ENCODE results near the gene TRAF3IP1.
"Not testable (repeated sequence)": the region's sequence is repeated elsewhere in the genome, so short reads cannot be mapped to it uniquely, and the experiment has no call there.

The TRAF3IP1 gene

GRCh38 chr2:238308177-238308576 lies 12.1 kb upstream of the TRAF3IP1 start:
- DNase-seq (ENCODE audit: low spot score): peak; percentile 60

- not testable (repeated sequence) for DNase-seq (ENCODE audit: low spot score)
Measured at GRCh38 chr2:238310721-238311120, 9.6 kb upstream of the TRAF3IP1 start.

- DNase-seq (ENCODE audit: low spot score): no peak
Measured at GRCh38 chr2:238313289-238313990, 6.9 kb upstream of the TRAF3IP1 start.

DNA sequence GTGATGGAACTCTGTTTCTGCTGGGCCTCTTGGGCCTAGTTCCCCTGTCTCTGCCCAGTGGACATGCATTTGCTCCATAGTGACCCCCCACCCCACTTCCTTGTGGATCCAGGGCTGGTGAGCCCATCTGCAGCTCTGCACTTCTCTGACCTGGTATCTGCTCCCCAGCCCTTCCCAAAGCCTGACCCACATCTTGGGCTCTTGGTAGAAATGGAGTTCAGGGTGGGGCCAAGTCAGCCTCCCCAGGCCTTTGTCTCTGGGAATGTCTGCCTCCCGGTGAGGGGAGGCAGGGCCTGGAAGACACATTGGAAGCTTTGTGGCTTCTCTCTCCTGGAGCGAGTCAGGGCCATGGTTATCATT lies 6.3 kb upstream of the TRAF3IP1 start:
- DNase-seq (ENCODE audit: low spot score): no peak

DNA sequence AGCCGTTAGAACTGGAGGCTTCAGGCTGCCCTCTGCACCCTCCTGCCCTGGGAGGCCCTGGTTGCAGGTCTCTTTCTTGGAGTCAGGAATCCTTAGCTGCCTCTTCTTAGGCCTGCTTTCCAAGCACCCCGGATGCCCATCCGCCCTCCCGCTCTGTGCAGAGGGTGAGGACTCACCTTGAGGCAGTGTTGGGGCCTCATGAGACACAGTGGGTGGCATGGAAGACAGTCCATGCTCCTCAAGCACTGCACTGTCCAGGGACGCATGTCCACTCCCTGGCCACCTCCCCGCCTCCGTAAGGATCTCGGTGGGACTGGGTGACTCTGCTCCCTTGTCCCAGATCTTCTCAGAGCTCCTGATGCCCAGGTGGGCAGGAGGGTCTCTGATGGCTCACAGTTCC lies 5.7 kb upstream of the TRAF3IP1 start:
- no peak for DNase-seq (ENCODE audit: low spot score)

GRCh38 chr2:238315031-238315595 lies 5.2 kb upstream of the TRAF3IP1 start:
- DNase-seq (ENCODE audit: low spot score): no peak

DNA sequence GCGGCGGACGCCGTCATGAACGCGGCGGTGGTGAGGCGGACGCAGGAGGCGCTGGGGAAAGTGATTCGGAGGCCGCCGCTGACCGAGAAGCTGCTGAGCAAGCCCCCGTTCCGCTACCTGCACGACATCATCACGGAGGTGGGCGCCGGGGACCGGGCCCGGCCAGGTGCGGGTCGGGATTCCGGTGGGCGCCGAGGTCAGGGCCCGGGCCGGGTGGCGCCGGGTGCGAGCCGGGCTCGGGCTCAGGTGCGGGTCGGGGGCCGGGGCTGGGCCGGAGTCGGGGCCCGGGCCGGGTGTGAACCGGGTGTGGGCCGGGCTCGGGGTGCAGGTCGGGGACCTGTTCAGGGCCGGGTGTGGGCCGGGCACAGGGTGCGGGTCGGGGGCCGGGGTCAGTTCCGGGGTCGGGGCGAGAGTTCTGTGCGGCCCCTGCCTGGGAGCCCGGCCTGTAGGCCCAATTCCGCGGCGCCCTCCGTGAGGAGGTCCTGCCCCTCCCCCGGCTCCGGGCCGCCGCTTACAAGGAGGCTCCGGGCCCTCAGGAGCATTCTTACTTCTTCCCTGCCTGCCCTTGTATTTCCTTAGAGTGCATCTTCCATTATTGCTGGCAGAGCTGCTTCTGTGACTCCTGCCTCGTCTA lies 447 bp downstream of the TRAF3IP1 start:
- peak; percentile 64 for DNase-seq (ENCODE audit: low spot score)

DNA sequence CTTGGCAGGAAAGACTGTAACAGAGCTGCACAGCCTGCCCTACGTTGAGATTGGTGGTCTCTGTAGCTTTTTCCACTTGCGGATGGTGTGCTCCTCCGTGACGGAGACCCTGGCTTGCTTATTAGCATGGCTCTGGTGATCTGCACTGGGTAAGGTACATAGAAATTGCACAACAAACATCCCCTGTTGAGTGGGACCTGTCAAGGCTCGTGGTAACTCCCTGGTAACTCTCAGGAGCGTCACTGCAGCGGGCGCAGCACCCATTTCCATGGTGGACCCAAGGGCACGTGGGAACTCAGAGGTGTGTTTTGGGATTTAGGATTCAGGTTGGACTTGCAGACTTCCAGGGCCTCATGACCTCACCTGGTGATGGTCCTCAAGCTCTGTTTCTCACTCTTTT lies 1.1 kb downstream of the TRAF3IP1 start:
- no peak for DNase-seq (ENCODE audit: low spot score)

- no peak for DNase-seq (ENCODE audit: low spot score)
Measured at GRCh38 chr2:238322001-238322411, 1.7 kb downstream of the TRAF3IP1 start.

- not testable (repeated sequence) for DNase-seq (ENCODE audit: low spot score)
Measured at GRCh38 chr2:238324248-238324647, 3.9 kb downstream of the TRAF3IP1 start.

DNA sequence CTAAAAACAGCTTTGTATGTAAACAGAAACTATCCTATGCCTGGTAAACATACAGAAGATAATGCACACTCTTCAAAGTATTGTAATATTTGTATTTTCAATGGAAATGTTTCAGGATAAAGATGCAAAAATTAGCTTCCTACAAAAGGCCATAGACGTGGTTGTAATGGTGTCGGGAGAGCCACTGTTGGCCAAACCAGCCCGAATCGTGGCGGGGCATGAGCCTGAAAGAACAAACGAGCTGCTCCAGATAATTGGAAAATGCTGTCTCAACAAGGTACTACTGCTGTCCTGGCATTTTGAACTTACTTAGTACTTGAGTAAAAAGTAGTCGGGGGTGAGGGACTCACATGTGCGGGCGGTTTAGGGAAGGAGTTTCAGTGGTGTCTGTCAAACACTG lies 5.4 kb downstream of the TRAF3IP1 start:
- no peak for DNase-seq (ENCODE audit: low spot score)

GRCh38 chr2:238326801-238327365 lies 6.6 kb downstream of the TRAF3IP1 start:
- DNase-seq (ENCODE audit: low spot score): no peak

DNA sequence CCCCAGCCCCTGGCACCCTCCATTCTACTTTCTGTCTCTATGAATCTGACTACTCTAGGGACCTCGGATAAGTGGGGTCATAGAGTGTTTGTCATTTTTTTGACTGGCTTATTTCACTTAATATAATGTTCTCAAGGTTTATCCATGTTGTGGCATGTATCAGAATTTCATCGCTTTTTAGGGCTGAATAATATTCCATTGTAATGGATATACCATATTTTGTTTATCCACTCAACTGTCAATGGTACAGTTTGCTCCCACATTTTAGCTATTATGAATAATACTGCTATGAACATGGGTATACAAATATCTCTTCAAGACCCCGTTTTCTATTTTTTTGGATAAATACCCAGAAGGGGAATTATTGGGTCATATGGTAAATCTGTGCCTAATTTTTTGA lies 7.4 kb downstream of the TRAF3IP1 start:
- no peak for DNase-seq (ENCODE audit: low spot score)

DNA sequence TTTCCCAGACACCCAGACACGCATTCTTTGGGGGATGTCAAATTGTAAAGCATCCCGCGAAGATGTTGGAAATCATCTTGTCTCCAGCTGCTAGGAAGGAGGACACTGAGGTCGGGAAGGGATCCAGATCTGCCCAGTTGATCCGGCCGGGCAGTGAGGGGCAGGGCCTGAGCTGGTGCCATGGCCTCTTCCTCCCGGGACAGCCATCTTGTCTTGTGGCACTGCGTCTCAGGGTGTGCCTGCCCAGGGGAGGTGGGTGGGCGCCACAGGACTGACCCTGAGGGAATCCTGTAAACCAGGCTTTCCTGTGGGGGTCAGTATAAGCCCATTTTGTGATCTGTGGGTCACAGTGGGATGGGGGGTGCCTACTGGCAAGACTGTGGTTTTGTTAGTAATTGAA lies 10.1 kb downstream of the TRAF3IP1 start:
- no peak for DNase-seq (ENCODE audit: low spot score)

DNA sequence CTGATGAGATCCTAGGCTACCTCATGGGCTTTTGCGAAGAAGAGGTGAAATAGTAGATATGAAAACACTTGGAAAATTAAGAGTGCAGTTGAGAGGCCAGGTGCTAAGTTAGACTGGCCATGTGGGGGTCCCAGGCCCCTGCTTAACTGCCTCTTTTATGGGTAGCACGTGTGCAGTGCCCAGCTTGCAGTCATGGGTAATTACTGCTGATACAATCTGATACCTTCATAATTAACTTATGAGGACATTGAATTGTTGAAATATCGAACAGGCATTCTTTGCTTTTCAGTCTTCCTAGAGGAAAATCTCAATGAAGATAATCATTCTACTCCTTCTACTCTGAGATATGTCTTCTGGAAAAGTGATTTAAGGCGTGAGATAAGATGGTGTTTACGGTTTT lies 11.6 kb downstream of the TRAF3IP1 start:
- DNase-seq (ENCODE audit: low spot score): no peak

DNA sequence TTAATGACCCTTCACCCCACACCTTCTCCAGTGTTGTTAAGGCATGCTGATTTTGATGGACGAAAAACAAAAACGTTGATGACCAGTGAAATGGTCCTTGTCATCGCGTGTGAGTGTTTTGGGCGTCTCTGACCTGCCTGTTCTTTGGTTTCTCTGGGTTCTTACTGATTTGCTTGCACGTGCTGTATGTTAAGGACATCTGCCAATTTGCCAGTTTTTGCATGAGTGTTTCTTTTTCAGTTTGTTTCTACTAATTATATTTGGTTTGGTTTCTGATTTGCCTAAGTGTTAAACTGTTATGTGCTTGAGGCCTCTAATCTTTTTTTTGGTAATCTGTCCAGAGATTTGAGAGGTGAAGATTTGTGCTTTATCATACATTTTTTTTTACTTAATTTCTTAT lies 14.6 kb downstream of the TRAF3IP1 start:
- no peak for DNase-seq (ENCODE audit: low spot score)

- not testable (repeated sequence) for DNase-seq (ENCODE audit: low spot score)
Measured at GRCh38 chr2:238335591-238335990, 15.3 kb downstream of the TRAF3IP1 start.

GRCh38 chr2:238336151-238336550 lies 15.8 kb downstream of the TRAF3IP1 start:
- DNase-seq (ENCODE audit: low spot score): no peak

- no peak for DNase-seq (ENCODE audit: low spot score)
Measured at GRCh38 chr2:238336793-238337444, 16.6 kb downstream of the TRAF3IP1 start.

DNA sequence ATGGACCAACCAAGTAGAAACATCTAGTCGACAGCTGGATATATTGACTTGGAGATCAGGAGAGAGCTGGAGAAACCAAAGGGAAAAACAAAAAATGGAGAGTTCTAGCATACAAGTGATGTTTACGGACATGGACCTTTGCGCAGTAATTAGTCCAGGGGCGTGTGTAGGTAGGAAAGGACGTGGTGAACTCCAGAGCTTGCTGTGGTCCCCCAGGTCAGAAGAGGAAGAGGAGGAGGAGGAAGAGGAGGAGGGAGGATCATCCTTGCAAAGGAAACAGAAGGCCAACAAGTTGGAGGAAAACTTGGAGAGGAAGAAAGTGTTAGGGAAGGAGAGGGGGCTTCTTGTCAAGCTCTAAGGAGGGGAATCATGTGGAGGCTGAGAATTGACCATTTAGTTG lies 17.5 kb downstream of the TRAF3IP1 start:
- no peak for DNase-seq (ENCODE audit: low spot score)

DNA sequence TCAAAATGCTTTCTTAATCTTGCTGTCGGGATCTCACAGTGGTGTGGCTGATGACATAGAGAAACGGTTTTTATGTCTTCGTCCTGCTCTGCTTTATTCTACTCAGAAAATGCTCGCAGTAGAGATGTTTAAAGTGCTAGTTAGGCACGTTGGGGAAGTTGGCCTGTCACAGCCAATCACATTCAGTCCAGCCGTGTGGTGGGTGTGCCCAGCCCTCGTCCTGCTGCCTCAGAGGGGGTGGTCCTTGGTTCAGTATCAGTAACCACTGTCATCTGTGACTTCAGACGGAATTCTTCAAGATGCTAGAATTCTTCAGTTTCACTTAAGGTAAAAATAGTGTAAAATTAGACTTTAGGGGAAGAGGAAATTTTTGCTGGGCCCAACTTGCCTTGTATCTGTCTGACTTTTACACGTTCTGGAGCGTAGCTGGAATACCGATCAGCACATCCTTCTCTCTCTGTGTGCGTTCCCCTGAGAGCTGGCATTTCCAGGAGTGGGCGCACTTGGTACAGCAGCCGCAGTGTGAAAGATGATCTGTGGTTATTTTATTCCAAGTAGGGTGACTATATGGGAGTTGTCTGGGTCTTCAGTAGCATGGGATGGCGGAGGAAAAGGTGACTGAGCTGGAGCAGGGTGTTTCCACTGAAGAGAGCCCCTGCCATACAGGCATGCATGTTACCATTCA lies 18.5 kb downstream of the TRAF3IP1 start:
- peak; percentile 64 for DNase-seq (ENCODE audit: low spot score)

- no peak for DNase-seq (ENCODE audit: low spot score)
Measured at GRCh38 chr2:238339395-238339780, 19.1 kb downstream of the TRAF3IP1 start.
